Measurements from ENCODE around the gene TOX3.
A peak's percentile ranks its signal among the peaks of the same experiment; 100 is the strongest.

Gene TOX3

DNA sequence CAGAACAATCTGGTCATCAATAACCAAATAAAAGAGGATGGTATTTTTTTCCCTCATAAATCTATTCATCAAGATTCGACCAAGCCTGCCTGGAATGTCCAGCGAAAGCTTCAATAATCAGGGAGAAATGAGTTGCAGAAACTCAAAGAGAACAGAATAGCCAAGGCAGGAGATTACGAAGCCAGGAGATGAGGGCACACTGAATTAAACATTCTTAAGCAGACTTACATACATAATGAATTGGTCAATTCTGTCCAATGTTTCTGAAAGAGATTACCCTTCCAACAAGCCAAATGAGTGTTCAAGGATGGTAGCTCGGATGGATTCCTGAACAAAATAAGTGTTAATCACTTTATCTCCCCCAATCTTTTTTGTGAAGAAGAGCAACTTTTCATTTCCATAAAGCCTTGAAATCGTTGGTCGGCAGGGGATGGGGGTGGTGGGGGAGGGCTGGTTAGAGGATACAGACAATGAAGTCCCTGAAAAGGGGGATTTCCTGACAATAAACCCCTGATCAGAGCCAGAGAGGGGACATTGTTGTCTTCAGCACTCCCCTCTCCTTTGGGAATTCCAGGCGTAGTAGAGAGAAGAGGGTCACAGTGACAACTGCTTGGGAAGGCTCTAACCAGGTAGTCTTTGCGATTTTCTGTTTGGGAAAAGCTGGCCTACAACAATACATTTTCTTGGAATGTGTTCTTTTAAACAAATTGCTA lies 20.7 kb downstream of the TOX3 start:
- peak overlapping the region; percentile 40; the same call in 1 of the 2 replicates for H3K27ac ChIP-seq

DNA sequence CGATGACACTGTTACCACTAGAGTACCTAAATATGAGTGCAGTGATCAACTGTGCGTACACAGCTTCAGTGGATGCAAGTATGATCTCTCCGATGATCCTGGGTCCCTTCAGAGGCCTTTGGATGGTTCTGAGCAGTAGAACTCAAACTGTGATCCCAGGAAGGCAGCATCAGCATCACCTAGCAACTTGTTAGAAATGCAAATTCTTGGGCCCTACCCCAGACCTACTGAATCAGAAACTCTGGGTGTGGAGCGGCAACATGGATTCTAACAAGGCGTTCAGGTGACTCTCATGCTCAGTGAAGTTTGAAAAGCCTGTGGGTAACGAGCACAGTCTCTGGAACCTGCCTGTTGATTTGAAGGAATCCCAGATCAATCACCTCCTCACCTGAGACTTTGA lies 25.4 kb downstream of the TOX3 start:
- H3K27ac ChIP-seq = peak overlapping the region; percentile 5; the same call in 1 of the 2 replicates
- TF ChIP-seq ZFX (IDR thresholded peaks at IDR 0.05; ENCODE audit: borderline replicate concordance) = no peak
- TF ChIP-seq, protein P1, sequence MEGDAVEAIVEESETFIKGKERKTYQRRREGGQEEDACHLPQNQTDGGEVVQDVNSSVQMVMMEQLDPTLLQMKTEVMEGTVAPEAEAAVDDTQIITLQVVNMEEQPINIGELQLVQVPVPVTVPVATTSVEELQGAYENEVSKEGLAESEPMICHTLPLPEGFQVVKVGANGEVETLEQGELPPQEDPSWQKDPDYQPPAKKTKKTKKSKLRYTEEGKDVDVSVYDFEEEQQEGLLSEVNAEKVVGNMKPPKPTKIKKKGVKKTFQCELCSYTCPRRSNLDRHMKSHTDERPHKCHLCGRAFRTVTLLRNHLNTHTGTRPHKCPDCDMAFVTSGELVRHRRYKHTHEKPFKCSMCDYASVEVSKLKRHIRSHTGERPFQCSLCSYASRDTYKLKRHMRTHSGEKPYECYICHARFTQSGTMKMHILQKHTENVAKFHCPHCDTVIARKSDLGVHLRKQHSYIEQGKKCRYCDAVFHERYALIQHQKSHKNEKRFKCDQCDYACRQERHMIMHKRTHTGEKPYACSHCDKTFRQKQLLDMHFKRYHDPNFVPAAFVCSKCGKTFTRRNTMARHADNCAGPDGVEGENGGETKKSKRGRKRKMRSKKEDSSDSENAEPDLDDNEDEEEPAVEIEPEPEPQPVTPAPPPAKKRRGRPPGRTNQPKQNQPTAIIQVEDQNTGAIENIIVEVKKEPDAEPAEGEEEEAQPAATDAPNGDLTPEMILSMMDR (IDR thresholded peaks at IDR 0.05) = no peak

More for the DNA sequence above, 20.7 kb downstream of the TOX3 start:
- TF ChIP-seq, protein P1 (IDR thresholded peaks at IDR 0.05) = no peak
- TF ChIP-seq ZFX (IDR thresholded peaks at IDR 0.05; ENCODE audit: borderline replicate concordance) = no peak

DNA sequence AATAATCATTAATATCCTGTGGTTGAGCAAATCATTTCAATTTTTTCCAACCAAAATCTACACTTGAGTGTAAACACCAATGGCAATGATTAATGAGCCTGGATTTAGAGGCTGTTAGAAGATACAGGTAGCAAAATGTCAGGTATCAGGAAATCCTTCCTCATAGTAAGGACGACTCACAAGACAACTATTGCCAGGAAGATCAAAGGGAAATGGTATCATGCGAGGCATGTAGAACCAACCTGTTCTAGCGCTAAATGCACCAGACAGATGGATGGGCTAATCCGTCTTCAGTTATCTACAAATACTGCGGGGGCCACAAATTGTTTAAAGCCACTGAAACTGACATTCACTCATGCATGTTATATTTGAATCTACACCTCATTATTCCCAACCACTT lies 28.1 kb downstream of the TOX3 start:
- TF ChIP-seq, protein P1 (IDR thresholded peaks at IDR 0.05) = no peak
- TF ChIP-seq ZFX (IDR thresholded peaks at IDR 0.05; ENCODE audit: borderline replicate concordance) = no peak
- no peak overlapping the region for H3K27ac ChIP-seq

DNA sequence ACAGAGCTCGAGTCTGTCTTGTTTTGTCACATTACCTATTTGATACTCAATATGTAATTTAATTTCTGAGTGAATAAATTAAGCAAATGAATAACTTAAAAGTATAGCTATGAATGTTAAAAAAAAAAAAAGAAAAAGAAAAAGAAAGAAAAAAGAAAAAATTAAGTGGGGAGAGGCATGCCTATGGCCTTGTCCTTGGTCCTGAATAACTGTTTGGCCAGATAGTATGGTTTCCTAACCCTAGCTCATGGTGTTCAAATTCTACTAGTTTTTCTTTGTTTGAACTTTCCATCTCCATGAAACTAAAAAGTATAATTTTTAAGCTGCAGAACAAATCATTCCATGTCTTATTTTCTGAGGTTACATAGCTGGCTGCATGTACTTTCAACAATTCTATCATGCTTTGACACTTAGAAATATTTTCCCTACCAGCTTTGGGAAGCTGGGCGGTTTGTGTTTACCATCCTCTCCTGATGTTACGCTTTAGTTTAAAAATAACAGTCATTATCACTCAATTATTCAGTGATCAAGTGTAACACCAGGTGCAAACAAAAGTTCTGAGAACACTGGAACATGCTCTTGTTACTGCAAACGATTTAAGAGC lies 31.8 kb downstream of the TOX3 start:
- TF ChIP-seq ZFX (IDR thresholded peaks at IDR 0.05; ENCODE audit: borderline replicate concordance) = no peak
- TF ChIP-seq, protein P1 (IDR thresholded peaks at IDR 0.05) = no peak

GRCh38 chr16:52512297-52512987 lies 34.5 kb downstream of the TOX3 start:
- peak overlapping the region; percentile 45 for H3K27ac ChIP-seq
- TF ChIP-seq, protein P1 (IDR thresholded peaks at IDR 0.05) = no peak
- TF ChIP-seq ZFX (IDR thresholded peaks at IDR 0.05; ENCODE audit: borderline replicate concordance) = no peak

More for the DNA sequence above, 31.8 kb downstream of the TOX3 start:
- peak overlapping the region; percentile 27; the same call in 1 of the 2 replicates for H3K27ac ChIP-seq

GRCh38 chr16:52501746-52502145 lies 45.2 kb downstream of the TOX3 start:
- TF ChIP-seq ZFX (IDR thresholded peaks at IDR 0.05; ENCODE audit: borderline replicate concordance) = no peak
- TF ChIP-seq, protein P1 (IDR thresholded peaks at IDR 0.05) = no peak
- peak overlapping the region; percentile 85 for H3K27ac ChIP-seq
